Measurements from ENCODE around the gene PRDM16.

PRDM16 gene

DNA sequence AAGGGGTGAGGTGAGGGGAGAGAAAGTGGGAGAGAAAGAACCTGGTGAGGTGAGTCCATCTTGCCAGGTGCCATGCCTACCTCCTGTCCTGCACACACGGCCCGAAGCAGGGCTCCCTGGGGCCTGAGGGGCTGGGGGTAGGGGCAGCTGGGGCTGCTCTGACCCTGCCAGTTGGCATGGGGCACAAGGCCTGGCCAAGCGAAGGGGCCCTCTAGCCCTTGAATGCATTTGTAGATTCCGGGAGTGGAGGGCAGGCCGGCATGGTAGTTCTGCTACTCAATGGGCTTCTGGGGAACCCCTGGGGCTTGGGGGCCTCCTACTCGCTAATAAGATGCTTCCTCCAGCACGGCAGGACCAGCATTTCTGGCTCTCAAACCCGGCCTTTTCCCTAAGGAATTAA lies 3.6 kb upstream of the PRDM16 start:
- Histone ChIP-seq H3K36me3 (ENCODE audit: insufficient read depth, low read length) (no peaks in the 10 kb centered on the region), H3K9ac (ENCODE audit: low read depth, low read length) (no peak overlapping the region), H3K4me1 (ENCODE audit: insufficient read depth, low read length) (peaks cover 7% of the 10 kb centered on the region; the same call in 1 of the 2 replicates), H3K9me3 (ENCODE audit: control insufficient read depth, insufficient read depth, low read length) (no peaks in the 10 kb centered on the region)

DNA sequence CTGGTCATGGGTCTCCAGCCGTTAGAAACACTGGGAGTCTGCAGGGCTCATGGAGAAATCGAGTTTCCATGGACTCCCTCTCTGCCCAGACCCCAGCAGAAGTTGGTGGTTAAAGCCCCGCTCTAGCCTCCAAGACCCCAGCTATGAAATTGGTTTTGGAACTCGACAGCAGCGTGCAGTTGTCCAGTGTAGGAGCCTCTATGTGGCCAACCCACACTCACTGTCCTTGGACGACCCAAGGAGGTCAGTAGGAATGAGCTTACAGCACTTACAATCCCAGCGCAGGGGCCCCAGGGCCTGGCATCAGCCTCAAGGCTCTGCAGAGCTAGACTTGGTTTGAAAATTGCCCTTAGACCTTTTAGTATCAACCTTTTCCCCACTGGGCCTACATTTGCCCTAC lies 3.2 kb upstream of the PRDM16 start:
- Histone ChIP-seq H3K9me3 (ENCODE audit: control insufficient read depth, insufficient read depth, low read length) (no peaks in the 10 kb centered on the region), H3K36me3 (ENCODE audit: insufficient read depth, low read length) (no peaks in the 10 kb centered on the region), H3K9ac (ENCODE audit: low read depth, low read length) (no peak overlapping the region), H3K4me1 (ENCODE audit: insufficient read depth, low read length) (peaks cover 7% of the 10 kb centered on the region; the same call in 1 of the 2 replicates)

DNA sequence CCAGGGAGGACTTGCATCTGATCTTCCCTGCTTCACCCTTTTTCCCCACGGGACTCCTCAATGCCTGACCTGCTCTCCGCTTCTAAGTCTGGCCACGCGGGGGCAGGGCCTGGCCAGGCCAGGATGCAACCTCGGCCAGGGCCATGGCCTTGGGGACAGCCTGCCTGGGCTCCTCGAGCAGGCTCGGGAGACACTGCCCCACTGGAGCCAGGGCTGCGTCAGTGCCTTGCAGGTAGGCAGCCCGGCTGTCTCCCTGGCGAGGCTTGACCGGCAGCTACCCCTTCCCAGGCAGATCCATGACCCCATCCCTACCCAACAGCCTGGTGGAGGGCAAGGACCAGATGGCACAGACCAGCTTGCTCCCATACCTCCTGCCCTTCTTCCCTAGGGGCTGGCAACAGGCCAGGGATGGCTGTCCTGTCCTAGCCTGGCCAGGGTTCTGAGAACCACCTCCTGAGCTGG lies 2.7 kb upstream of the PRDM16 start:
- Histone ChIP-seq H3K9ac (ENCODE audit: low read depth, low read length) (no peak overlapping the region), H3K36me3 (ENCODE audit: insufficient read depth, low read length) (no peaks in the 10 kb centered on the region), H3K4me1 (ENCODE audit: insufficient read depth, low read length) (peaks cover 7% of the 10 kb centered on the region; the same call in 1 of the 2 replicates), H3K9me3 (ENCODE audit: control insufficient read depth, insufficient read depth, low read length) (no peaks in the 10 kb centered on the region)

DNA sequence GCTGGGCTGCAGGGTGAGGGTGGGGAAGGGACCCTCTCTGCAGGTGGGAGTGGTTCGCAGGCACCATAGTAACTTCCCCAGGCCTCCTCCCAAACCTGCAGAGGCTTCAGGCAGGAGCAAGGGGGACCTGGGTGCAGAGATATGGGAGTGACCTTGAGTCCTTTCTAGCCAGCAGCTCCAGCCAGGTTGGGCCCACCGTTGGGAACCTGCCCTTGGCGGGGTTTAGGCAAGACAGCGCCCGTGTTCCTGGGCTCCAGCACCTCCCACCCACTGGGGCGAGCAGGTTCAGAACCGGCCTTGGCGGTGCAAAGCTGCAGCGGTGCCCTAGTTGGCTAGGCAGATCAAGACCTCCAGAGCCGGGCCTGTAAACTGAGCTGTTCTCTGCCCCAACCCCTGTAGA lies 2.2 kb upstream of the PRDM16 start:
- Histone ChIP-seq H3K36me3 (ENCODE audit: insufficient read depth, low read length) (no peaks in the 10 kb centered on the region), H3K9ac (ENCODE audit: low read depth, low read length) (no peak overlapping the region), H3K4me1 (ENCODE audit: insufficient read depth, low read length) (peaks cover 4% of the 10 kb centered on the region; the same call in 1 of the 2 replicates), H3K9me3 (ENCODE audit: control insufficient read depth, insufficient read depth, low read length) (no peaks in the 10 kb centered on the region)

DNA sequence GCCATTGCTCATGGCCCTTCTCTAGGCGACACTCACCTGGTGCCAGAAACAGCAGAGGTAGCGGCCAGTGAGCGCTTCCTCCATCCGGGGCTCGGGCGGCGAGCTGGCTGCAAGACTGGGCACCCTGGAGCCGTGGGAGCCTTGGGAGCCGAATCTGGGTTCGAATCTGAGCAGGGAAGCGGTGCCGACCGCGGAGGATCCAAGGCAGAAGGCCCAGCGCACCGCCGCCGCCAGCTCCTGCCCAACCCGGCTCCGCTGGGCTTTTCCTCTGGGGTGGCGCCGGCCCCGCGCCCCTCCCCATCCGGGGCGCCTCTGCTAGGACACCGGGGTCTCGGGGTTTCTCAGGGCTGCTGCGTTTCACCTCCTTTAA lies 1.7 kb upstream of the PRDM16 start:
- H3K9me3 ChIP-seq (ENCODE audit: control insufficient read depth, insufficient read depth, low read length), result no peaks in the 10 kb centered on the region
- peaks cover 4% of the 10 kb centered on the region; the same call in 1 of the 2 replicates for H3K4me1 ChIP-seq (ENCODE audit: insufficient read depth, low read length)
- peak overlapping the region; percentile 45; the same call in 1 of the 2 replicates for H3K9ac ChIP-seq (ENCODE audit: low read depth, low read length)
- H3K36me3 ChIP-seq (ENCODE audit: insufficient read depth, low read length), result no peaks in the 10 kb centered on the region

DNA sequence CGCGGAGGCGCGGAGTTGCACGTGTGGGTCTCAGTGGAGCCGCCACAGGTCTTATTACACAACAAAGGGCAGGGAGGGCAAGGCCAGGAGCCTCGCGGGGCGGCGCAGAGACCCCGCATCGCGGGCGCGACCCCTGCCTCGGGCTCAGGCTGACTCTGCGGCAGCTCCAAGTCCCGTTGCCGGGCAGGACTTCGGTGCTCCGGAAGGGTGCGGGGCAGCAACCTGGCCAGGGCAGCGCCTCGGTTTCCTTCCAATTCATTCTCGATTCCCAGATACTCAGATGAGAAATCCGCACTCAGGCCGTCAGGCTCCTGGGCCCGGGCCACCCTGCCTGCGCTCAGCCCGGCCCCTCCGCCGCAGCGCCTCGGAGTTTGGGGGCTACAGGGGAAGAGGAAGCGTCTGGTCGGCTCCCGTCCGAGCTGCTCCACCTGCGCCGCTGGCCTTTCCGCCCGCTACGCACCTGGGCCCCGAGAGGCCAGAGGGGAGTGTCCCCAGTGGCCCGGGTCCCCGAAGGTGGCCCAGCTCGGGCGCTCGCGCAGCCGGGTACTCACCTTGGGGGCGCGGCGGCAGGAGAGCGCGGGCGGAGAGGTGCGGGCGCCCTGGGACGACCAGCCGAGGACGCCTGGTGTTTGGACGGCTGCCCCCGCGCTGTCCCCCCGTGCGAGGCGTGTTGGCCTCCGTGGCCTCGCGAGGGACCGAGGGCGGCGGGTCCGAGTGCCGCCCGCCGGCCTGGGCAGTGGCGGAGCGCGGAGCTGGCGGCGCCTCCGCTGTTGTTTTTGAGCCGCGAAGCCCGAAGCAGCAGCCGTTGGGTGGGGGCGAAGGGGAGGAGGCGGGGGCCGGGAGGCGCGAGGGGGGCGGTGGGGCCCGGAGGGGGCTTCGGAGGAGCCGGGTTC lies 1.1 kb upstream of the PRDM16 start:
- peaks cover 4% of the 10 kb centered on the region; the same call in 1 of the 2 replicates for H3K4me1 ChIP-seq (ENCODE audit: insufficient read depth, low read length)
- peak overlapping the region; percentile 54 for H3K9ac ChIP-seq (ENCODE audit: low read depth, low read length)
- no peaks in the 10 kb centered on the region for H3K9me3 ChIP-seq (ENCODE audit: control insufficient read depth, insufficient read depth, low read length)
- H3K36me3 ChIP-seq (ENCODE audit: insufficient read depth, low read length), result no peaks in the 10 kb centered on the region

DNA sequence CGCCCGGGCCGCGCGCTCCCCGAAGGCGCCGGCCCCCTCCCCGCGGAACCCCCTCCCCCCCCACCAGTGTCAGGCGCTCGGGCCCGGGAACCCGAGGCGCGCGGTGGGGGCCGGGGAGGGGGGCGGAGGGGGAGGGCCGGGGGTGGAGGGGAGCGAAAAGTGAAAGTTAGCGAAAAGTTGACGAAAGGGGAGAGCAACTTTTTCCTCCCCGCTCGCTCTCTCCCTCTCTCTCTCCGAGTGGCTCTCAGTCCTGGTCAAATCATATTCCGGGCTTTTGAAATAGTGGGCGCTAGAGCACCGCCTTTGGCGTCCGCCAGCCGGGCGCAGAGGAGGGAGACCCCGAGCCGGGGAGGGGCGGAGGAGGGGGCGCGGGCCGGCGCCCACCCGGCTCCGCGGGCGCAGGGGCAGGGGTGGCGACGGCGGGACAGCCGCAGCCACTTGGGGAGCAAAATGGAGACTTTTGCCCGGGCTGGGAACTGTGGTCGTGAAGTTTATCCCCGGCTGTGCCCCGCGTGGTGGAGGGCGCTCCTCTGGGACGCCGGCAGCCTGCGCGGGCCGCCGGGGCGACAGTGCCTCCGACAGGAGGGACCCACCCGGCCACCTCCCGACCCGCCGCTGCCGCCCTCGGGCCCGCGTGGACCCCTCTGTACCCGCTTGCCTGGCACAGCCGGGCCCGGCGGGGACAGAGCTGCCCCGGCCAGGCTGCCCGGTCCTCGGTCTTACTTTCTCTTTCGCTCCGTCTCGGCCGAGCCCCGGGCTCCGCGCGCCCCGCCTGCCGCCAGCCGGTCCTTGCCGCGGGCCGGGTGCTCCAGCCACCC lies 697 bp downstream of the PRDM16 start:
- H3K9me3 ChIP-seq (ENCODE audit: control insufficient read depth, insufficient read depth, low read length), result no peaks in the 10 kb centered on the region

DNA sequence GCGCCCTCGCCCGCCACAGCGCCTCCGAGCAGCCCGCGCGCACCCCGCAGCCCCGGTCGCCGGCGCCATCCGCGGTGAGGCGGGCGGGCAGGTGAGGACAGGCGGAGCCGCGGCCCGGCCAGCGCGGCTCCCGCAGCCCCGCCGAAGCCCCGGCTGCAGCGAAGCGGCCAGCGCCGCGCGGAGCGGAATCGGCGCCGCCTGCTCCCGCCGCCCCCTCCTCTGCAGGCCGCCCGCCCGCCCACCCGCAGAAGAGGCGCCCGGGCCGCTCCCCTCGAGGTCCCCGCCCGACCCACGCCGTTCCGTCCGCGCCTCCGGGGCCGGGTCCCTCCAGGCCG lies 1.3 kb downstream of the PRDM16 start:
- Histone ChIP-seq H3K4me1 (ENCODE audit: insufficient read depth, low read length) (peaks cover 13% of the 10 kb centered on the region; the same call in 1 of the 2 replicates), H3K9ac (ENCODE audit: low read depth, low read length) (peak overlapping the region; percentile 47; the same call in 1 of the 2 replicates), H3K36me3 (ENCODE audit: insufficient read depth, low read length) (no peaks in the 10 kb centered on the region), H3K9me3 (ENCODE audit: control insufficient read depth, insufficient read depth, low read length) (no peaks in the 10 kb centered on the region)

More for the DNA sequence above, 697 bp downstream of the PRDM16 start:
- no peaks in the 10 kb centered on the region for H3K36me3 ChIP-seq (ENCODE audit: insufficient read depth, low read length)
- H3K4me1 ChIP-seq (ENCODE audit: insufficient read depth, low read length), result peaks cover 11% of the 10 kb centered on the region; the same call in 1 of the 2 replicates
- H3K9ac ChIP-seq (ENCODE audit: low read depth, low read length), result peak overlapping the region; percentile 47; the same call in 1 of the 2 replicates

DNA sequence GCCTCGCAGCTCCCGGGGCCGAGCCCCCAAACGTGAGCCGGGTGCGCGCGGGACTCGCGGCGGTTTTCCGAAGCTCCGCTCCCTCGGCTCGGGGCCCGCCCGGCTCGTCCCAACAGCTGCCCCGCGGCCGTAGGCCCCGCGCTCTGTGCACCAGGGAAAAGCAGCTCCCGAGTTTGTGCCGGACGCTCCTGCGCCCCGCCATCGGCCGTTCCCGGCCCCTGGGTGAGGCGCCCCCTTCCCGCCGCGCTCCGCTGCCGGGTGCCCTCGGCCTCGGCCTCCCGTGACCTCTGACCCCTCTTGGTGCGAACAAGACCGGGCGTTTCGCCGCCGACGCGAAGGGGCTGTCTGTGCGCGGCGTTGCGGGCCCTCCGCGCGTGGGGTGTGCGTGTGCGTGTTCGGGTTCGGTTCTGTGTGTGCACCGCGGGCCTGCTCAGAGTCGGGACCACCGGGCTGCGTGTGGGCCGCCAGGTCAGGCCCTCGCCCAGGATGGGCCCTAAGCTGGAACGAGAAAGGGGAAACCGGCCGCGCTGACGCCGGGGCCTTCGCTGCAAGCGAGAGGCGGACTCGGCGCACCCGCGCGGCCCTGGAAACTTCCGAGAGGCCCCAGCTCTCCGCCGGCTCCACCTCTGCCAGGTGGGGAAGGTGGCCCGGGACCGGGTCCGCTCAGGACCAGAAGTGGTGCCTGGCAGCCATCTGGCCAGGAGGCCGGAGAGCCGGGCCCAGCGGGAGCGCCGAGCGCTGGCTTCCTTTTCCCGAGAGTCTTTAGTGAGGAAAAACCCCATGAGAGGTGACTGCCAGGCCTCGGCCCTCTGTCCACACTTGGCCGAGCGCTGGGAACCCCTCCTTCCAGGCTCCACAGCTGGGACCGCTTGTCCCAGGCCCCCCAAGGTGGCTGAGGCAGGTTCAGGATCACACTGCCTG lies 1.9 kb downstream of the PRDM16 start:
- H3K9me3 ChIP-seq (ENCODE audit: control insufficient read depth, insufficient read depth, low read length), result no peaks in the 10 kb centered on the region
- peaks cover 11% of the 10 kb centered on the region; the same call in 1 of the 2 replicates for H3K4me1 ChIP-seq (ENCODE audit: insufficient read depth, low read length)
- H3K36me3 ChIP-seq (ENCODE audit: insufficient read depth, low read length), result no peaks in the 10 kb centered on the region
- peak overlapping the region; percentile 25; the same call in 1 of the 2 replicates for H3K9ac ChIP-seq (ENCODE audit: low read depth, low read length)

DNA sequence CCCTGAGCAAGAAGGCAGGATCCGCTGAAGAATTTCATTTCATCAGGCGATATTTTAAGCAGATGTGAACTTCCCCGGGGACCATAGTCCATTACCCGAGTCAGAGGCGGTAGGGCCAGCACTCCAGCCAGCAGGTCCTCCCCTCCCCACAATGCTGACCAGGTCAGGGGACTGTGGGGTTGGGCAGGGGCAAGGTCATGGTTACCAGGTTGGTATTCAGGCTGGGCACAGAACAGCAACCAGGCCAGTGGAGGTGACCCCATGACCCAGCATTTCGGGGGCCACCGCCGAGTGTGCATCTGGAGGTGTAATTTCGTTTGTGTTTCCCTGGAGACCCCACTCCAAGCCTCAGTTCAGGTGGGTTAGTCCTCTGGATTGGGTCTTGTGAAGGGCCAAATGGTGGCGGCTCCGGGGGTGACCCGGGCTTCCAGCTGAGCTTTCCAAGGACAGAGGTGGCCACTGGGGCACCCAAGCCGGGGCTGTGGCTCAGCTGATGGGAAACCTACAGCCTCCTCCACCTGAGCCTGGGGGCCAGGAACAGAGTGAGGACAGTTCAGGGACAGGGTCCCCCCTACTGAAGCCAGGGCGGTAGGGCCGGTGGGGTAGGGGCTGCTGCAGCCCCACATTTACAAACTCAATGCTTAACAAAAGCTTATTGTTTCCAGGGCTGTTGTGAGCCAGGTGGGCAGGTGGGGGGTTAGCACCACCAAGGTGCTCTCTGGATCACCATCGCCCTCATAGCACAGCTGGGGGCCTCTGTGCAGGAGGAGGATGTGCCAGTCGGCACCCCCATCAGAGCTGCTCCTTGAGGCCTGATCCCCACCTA lies 2.8 kb downstream of the PRDM16 start:
- no peaks in the 10 kb centered on the region for H3K36me3 ChIP-seq (ENCODE audit: insufficient read depth, low read length)
- peaks cover 10% of the 10 kb centered on the region; the same call in 1 of the 2 replicates for H3K4me1 ChIP-seq (ENCODE audit: insufficient read depth, low read length)
- no peaks in the 10 kb centered on the region for H3K9me3 ChIP-seq (ENCODE audit: control insufficient read depth, insufficient read depth, low read length)
- H3K9ac ChIP-seq (ENCODE audit: low read depth, low read length), result no peak overlapping the region

DNA sequence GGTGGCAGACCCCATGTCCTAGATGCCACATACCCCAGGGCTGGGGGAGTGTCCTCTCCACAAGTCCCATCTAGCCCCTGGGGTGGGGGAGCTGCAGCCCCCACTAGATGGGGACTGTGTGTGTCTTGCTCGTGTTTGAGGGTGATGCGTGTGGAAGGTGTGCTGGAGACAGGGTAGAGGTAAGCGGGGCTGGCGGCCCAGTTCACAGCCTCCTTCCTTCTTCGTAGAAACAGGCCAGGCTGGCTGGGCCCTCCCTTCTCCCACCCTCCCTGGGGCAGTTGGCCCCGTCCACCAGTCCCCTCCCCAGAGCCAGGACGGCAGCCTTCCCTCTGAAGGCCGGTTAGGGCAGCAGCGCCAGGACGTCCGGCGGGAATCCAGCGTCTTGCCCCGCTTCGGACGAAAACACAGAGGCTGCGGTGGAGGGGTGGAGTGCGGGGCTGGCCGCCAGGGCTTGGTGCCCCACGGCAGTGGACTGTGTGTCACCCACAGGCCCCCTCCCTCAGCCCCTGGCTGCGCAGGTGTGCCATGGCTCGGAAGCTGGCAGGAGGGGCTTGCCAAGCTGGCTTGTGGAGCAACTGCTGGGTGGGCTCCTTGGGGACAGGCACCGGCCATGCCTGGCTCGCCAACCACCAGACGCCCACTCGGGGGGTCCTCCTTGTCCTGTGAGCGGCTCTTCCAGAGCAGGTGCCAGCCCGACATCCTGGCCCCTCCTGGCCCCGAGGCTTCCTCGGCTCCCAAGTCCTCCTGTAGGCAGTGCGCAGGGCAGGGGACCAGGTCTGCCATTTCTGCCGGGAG lies 3.6 kb downstream of the PRDM16 start:
- Histone ChIP-seq H3K9ac (ENCODE audit: low read depth, low read length) (no peak overlapping the region), H3K4me1 (ENCODE audit: insufficient read depth, low read length) (peaks cover 10% of the 10 kb centered on the region; the same call in 1 of the 2 replicates), H3K36me3 (ENCODE audit: insufficient read depth, low read length) (no peaks in the 10 kb centered on the region), H3K9me3 (ENCODE audit: control insufficient read depth, insufficient read depth, low read length) (no peaks in the 10 kb centered on the region)

DNA sequence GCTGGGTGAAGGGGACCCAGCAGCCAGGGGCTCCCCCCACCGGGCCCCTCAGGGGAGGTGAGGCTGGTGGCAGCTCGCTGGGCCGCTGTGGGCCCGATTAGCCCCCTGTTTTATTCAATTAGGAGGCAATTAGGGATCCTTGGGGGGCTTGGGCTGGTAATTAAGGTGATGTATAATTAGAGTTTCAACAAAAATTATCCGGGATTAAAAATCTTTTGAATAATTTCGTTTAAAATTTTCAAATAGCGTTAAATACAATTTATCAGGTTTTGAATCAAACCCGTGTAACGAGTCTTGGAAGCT lies 4.1 kb downstream of the PRDM16 start:
- Histone ChIP-seq H3K9me3 (ENCODE audit: control insufficient read depth, insufficient read depth, low read length) (no peaks in the 10 kb centered on the region), H3K9ac (ENCODE audit: low read depth, low read length) (peak overlapping the region; percentile 47; the same call in 1 of the 2 replicates), H3K36me3 (ENCODE audit: insufficient read depth, low read length) (no peaks in the 10 kb centered on the region), H3K4me1 (ENCODE audit: insufficient read depth, low read length) (peaks cover 10% of the 10 kb centered on the region; the same call in 1 of the 2 replicates)
